Body of pancreas (tissue), 4 donors: ENCODE measurements around the gene SKAP1.
"Not testable (repeated sequence)": the region's sequence is repeated elsewhere in the genome, so short reads cannot be mapped to it uniquely, and the experiment has no call there.

Experiments
- POLR2A ChIP-seq, 3 donors: fragments of 450-650 bp; IDR thresholded peaks; one replicate each; pipeline ENCODE4 v1.6.1; 2016; ENCODE audit warnings: antibody characterized with exemption in 3 of 3, mild to moderate bottlenecking in 2 of 3
- TF ChIP-seq, protein P1 (sequence below), 7 experiments: fragments of 450-650 bp in 4 of 7; fragments of 200-600 bp in 3 of 7; sonication (generic) in 3 of 7; IDR thresholded peaks; one replicate each; pipeline ENCODE4 v1.5.1; 2016 to 2019; ENCODE audit warnings: antibody characterized with exemption in 7 of 7

DNA sequence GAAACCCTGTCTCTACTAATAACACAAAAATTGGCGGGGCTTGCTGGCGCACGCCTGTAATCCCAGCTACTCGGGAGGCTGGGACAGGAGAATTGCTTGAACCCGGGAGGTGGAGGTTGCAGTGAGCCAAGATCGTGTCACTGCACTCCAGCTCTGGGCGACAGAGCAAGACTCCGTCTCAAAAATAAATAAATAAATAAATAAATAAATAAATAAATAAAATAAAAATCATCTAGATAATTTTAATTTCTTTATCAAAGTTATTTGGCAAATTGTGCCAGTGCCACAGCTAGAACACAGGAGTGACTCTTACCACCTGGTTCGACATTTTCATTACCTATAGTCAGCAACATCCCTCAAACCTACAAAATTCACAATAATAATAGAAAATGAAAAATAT, 143.1 kb downstream of the SKAP1 start:
- TF ChIP-seq, protein P1, sequence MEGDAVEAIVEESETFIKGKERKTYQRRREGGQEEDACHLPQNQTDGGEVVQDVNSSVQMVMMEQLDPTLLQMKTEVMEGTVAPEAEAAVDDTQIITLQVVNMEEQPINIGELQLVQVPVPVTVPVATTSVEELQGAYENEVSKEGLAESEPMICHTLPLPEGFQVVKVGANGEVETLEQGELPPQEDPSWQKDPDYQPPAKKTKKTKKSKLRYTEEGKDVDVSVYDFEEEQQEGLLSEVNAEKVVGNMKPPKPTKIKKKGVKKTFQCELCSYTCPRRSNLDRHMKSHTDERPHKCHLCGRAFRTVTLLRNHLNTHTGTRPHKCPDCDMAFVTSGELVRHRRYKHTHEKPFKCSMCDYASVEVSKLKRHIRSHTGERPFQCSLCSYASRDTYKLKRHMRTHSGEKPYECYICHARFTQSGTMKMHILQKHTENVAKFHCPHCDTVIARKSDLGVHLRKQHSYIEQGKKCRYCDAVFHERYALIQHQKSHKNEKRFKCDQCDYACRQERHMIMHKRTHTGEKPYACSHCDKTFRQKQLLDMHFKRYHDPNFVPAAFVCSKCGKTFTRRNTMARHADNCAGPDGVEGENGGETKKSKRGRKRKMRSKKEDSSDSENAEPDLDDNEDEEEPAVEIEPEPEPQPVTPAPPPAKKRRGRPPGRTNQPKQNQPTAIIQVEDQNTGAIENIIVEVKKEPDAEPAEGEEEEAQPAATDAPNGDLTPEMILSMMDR (IDR thresholded peaks at IDR 0.05), result not testable (repeated sequence)
- TF ChIP-seq POLR2A (IDR thresholded peaks at IDR 0.05), result not testable (repeated sequence)
